NCI-H748 (cell line): Measurements from ENCODE around the gene NR2F2.
A peak's percentile ranks its signal among the peaks of the same experiment; 100 is the strongest.

Experiments used
- DNase-seq: peaks from one replicate; lab custom pipeline; 2025; ENCODE audit not compliant: unreplicated experiment; lab: John Stamatoyannopoulos, UW

The NR2F2 gene

DNA sequence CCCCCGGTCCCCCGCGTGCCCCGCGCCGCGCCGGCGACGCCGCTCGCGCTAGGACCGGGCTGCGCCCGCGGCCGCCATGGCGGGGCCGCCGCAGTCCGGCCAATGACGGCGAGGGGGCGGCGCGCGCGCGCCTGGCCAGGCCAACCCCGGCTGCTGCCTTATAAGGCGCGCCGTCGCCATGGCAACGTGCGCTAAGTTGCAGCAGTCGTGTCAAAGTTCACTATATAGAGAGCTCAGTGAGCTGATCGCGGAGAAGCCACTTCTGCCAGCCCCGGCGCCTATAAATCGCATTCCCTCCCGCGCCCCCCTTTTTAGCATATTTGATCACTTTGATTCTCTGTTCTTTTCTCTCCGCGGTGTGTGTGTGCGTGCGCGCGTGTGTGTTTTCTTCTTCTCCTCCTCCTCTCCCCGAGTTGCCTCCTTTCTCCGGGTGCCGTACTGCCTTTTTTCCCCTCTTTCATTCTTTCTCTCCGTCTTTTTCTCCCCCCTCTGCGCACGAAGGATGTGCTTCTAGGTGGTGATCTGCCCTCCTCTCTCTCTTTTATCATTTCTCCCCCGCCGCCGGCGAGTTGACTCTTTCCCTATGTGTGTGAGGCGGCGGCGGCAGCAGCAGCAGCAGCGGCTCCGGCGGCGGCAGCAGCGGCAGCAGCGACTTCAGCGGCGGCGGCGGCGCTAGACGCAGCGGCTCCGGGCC lies at the start of gene NR2F2:
Gene NR2F2, plus strand, starts transcription at position 251 of the 694 bp plus-strand sequence. CDS start 1,406 bp downstream, outside the sequence.
- peak; percentile 96 for DNase-seq

- no peak for DNase-seq
Observed at GRCh38 chr15:96285305-96285704, 45.2 kb upstream of the NR2F2 start.

DNA sequence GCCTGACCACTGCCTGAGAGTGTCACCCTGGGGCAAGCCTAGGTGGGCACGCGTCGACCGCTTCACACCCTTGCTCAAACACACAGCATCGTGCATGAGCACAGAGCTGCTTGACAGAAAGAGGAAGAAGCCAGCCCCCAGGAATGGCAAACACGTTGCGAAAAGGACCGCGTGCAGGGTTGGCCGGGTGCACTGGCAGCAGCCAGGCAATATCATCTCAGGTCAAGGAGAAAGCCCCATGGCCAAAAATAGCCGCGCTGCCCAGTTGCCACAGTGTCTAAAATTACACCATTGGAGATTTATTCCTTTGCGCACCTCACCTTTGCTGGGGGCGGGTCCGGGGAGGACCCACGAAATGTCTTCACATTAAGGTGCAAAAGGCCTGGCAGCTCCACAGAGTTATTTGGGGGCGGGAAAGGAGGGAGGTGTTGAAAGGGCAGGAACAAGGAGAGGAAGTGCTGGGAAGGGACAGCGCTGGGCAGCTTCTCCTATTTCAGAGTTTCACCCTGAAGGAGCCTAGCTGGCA lies 44.7 kb upstream of the NR2F2 start:
- no peak for DNase-seq

DNA sequence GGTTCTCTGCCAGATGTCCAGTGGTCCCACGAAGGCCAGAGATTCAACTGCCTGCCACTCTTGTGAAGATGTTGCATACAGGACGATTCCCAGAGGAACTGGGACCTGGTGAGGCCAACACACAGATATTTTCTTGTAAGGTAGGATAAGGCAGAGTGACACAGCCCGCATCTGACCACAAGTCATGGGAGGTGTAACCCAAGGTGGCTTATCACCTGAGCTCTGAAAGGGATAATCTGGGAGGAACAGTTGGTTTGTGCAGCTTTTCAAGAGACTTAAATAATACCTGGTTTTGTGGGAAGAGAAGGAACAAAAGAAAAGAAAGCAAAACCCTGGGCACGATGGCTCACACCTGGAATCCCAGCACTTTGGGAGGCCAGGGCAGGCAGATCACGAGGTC lies 39.8 kb upstream of the NR2F2 start:
- no peak for DNase-seq

GRCh38 chr15:96292635-96293034 lies 37.9 kb upstream of the NR2F2 start:
- DNase-seq: no peak

DNA sequence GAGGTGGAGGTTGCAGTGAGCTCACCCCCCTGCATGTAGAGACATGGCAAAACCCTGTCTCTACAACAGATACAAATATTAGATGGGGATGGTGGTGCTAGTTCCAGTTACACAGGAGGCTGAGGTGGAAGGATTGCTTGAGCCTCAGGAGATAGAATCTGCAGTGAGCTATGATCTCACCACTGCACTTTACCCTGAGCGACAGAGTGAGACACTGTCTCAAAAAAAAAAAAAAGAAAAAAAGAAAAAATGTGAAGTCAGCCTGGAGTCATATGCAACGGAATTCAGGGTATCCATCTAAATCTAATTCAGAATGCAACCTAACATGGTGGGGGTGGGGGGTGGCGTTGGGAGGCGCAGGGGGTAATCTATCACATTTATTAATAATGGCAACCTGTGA lies 37.1 kb upstream of the NR2F2 start:
- no peak for DNase-seq

DNA sequence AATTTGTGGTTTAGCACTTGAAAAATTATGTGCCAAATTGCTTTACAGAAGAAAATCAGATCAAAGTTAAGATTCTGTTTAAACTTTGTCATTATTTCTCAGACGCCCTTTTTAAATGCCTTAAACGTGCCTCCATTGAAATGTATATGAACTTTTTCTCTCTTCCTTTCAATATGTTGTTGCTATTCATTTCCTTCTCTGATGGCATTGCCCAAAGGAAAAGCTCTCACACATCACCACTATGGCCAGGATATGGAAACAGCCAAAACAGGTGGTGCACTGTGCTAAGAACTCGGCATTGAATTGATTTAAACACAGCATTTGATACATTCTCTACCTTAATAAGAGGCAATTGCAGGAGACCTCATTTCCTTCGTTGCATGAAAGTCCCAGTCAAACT lies 35.7 kb upstream of the NR2F2 start:
- no peak for DNase-seq

DNA sequence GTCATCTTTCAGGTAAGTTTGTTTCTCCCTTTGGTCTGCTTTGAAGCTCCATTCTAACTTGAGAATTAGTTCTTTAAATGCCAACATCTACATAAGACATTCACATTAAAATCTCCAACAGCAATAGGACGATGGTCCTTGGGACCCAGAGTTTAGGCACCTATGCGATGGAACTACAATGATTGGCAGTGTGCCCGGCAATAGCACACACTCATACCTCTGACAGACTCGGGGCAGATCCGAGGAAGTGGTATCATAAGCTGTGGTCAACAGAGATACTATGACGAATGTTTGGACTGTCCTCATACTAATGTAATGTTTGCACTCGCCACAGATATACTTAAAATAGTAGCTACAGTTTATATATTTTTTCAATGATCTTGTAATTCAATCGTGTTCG lies 34.2 kb upstream of the NR2F2 start:
- DNase-seq: no peak

- DNase-seq: no peak
Observed at GRCh38 chr15:96297783-96298182, 32.7 kb upstream of the NR2F2 start.

GRCh38 chr15:96298217-96298616 lies 32.3 kb upstream of the NR2F2 start:
- no peak for DNase-seq

- DNase-seq: no peak
Observed at GRCh38 chr15:96300836-96301235, 29.7 kb upstream of the NR2F2 start.

- peak; percentile 10 for DNase-seq
Observed at GRCh38 chr15:96303503-96304056, 26.9 kb upstream of the NR2F2 start.

DNA sequence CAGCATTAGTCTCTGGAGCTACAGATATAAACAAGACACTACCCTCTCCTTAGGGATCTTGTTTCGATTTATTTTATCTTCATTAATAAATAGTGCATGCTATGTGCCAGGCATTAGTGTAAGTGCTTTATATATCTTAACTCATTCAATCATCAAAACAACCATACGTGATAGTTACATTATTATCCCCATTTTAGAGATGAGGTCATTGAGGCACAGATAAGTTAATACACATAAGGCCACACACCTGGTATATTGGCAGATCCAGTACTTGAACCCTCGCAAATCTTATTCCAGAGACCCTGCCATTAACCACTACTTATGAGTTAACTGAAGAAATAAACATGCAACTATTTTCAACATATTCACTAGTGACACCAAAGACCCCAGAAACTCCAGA lies 25.7 kb upstream of the NR2F2 start:
- no peak for DNase-seq

- DNase-seq: no peak
Observed at GRCh38 chr15:96306321-96306720, 24.2 kb upstream of the NR2F2 start.

DNA sequence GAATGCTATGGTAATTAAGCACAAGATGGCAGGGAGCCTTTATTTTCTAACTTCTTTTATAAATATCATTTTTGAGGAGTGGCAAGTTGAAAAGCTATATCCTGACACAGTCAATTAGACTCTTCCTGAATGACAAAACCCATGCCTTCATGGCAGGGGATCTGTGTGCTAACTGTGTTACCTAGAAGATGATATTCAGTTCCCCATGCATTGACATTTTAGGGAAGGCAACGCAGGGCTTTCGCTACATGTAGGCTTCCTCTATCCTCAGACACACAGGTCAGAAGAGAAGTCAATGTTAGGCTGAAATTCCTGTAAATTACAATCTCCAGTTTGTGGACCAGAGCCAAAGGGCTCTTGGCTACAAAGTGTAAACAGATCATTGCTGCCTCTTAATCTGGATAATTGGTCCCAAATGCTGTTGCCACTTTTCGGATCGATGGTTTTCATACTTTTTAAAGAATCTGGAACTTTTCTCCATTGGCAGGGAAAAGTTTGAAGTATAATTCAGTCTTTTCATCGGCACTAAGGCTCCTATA lies 22.6 kb upstream of the NR2F2 start:
- DNase-seq: no peak

DNA sequence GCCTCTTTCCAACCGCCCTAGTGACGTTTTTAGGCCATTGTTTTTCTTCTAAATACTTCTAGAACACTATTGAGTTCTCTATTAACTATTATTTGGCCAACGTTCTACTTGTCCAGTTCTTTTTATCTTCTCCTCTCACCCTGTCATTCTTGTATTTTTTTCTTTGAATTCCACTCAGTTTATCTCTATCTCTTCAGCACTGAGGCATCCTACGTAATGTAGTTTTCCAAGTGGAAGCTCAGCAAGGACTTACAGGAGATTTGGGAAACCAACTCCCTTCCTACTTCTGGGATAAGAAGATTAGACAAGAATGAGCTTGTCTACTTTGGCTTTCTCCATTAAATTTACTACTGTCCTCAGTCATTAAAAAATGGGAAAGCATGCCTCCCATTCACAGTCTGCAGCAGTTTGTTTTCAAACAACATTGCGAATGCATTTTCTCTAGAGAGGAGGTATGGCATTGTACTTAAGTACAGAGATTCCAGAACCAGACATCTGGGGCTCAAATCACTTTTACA lies 21.3 kb upstream of the NR2F2 start:
- no peak for DNase-seq

DNA sequence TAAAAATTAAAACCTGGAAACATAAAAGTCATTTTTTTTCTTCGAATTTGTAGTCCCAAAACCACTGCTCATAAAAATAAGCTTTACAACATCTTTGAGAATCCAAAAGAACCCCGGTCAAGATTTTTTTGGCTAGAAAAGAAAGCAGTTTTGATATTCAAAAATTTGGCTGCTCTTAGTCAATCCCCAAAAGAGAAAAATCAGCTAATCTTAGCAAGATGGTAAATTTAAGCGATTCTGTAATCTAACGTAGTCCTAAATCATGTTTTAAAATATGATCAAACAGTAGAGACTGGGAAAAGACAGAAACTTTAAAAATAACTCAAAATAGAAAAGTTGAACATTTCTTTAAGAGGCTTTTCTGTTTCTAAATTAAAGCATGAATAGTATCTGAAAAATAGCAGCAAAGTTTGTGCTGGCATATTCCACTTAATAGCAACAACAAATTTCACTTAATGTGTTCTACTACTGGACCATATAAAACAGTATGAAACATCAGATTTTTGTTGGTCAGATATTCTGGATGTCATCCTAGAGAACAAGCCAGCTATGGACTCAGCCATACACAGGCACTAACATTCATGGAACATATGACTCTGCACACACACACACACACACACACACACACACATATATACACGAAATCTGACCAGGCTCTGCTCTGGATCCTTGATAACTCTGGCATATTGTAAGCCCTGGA lies 19.1 kb upstream of the NR2F2 start:
- no peak for DNase-seq

DNA sequence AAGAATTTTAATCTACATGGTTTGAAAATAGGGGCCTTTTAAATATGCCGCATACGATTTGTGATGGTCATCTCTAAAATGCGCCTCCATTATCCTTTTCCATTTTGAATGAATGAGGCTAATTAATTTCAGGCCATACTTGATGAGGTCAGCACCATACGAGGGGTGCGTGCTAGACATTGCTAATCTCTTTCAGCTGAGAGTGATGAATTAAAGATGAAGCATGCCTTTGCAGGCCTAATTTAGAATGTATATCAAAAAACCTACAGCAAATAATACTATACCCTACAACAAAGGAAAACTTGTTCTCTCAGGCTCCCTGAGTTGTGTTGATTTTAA lies 18.6 kb upstream of the NR2F2 start:
- no peak for DNase-seq

- DNase-seq: no peak
Observed at GRCh38 chr15:96312641-96313335, 17.7 kb upstream of the NR2F2 start.

GRCh38 chr15:96314518-96314917 lies 16.0 kb upstream of the NR2F2 start:
- DNase-seq: no peak

DNA sequence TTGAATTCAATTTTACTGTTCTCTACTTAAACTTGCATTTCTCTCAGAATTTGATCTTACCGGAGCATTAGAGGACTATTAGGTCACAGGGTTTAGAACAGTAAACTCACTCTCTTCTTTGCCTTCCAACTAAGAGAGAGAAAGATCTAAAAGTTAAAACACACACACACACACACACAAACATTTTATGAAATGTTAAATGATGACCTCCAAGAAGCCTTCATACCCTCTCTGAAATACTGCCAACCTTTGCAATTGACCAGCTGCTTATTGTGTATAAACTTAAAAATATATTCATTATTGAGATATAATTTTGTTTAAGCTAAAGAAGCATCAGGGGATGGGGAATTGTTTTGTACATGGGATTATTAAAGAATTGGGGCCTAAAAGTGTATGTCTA lies 15.5 kb upstream of the NR2F2 start:
- DNase-seq: no peak
